ENCODE results near the gene KIAA2012.
A peak's percentile ranks its signal among the peaks of the same experiment; 100 is the strongest.

KIAA2012 gene

GRCh38 chr2:202072737-202073401 lies at the start of gene KIAA2012:
Gene KIAA2012 (plus strand): TSS chr2:202073255. CDS start chr2:202073628, 373 bp downstream.
- no peak for DNase-seq

GRCh38 chr2:202023904-202024266 lies 49.2 kb upstream of the KIAA2012 start:
- no peak for DNase-seq

- no peak for DNase-seq
Observed at GRCh38 chr2:202024871-202025270, 48.2 kb upstream of the KIAA2012 start.

GRCh38 chr2:202025816-202026215 lies 47.2 kb upstream of the KIAA2012 start:
- no peak for DNase-seq

- DNase-seq, result no peak
Observed at GRCh38 chr2:202026507-202026906, 46.5 kb upstream of the KIAA2012 start.

GRCh38 chr2:202030691-202031090 lies 42.4 kb upstream of the KIAA2012 start:
- DNase-seq, result no peak

GRCh38 chr2:202031246-202031951 lies 41.7 kb upstream of the KIAA2012 start:
- DNase-seq, result no peak

- DNase-seq, result peak; percentile 21 to 23
Observed at GRCh38 chr2:202032846-202033316, 40.2 kb upstream of the KIAA2012 start.

GRCh38 chr2:202033317-202034248 lies 39.5 kb upstream of the KIAA2012 start, which contains the start of gene FZD7:
Gene FZD7 (plus strand): TSS chr2:202033855. CDS start chr2:202034648, 793 bp downstream.
- peak; percentile 77 to 81 for DNase-seq

GRCh38 chr2:202034249-202035088 lies 38.6 kb upstream of the KIAA2012 start:
- DNase-seq, result no peak

- no peak for DNase-seq
Observed at GRCh38 chr2:202035089-202035940, 37.7 kb upstream of the KIAA2012 start.

GRCh38 chr2:202035941-202036372 lies 37.1 kb upstream of the KIAA2012 start:
- DNase-seq, result no peak

GRCh38 chr2:202036601-202037037 lies 36.4 kb upstream of the KIAA2012 start:
- no peak for DNase-seq

- no peak for DNase-seq
Observed at GRCh38 chr2:202037086-202037485, 36.0 kb upstream of the KIAA2012 start.

GRCh38 chr2:202038471-202039277 lies 34.4 kb upstream of the KIAA2012 start:
- DNase-seq, result no peak

- DNase-seq, result no peak
Observed at GRCh38 chr2:202039278-202040078, 33.6 kb upstream of the KIAA2012 start.

- no peak for DNase-seq
Observed at GRCh38 chr2:202040079-202040844, 32.8 kb upstream of the KIAA2012 start.

GRCh38 chr2:202042444-202042843 lies 30.6 kb upstream of the KIAA2012 start:
- no peak for DNase-seq

Data from AML-193 (cell line).